HG03108 (cell line): ENCODE results near the gene OSGEP.
"Not testable (repeated sequence)": the region's sequence is repeated elsewhere in the genome, so short reads cannot be mapped to it uniquely, and the experiment has no call there.

Experiments used
- ATAC-seq: cut with Tn5 transposase; IDR thresholded peaks from one replicate; pipeline ENCODE4 v1.9.1; 2021; ENCODE audit warnings: moderate library complexity; ENCODE audit not compliant: unreplicated experiment

The OSGEP gene

GRCh38 chr14:20469890-20470602 lies 15.4 kb upstream of the OSGEP start:
- peak; percentile 27 for ATAC-seq

DNA sequence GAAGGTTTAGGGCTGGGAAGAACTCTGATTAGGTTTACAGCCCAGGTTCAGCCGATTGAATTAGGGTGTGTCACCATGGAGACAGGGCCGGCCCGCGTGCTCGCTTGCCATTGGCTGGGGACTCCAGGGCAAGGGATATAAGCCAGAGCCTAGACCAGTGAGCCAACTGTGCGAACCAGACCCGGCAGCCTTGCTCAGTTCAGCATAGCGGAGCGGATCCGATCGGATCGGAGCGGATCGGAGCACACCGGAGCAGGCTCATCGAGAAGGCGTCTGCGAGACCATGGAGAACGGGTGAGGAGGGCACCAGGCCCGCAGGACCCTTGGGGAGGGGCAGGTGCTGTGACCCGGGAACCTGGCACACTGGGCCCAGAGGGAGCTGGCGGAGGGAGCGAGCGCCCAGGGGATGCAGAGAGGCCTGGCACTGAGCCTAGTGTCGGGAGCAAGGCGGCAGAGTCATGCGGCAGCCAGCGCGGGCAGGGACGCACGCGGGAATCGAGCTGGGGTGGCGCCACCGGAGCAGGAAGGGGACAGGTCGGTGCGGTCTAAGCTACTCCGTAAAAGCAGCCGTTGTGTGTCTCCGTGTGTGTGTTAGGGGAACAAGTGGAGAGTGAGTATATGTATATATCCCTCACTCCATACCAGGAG lies 14.8 kb upstream of the OSGEP start, which contains the start of gene PNP:
PNP (plus strand) TSS at position 165 of the 648 bp plus-strand sequence; CDS start at position 284, 119 bp downstream.
- ATAC-seq, result peak; percentile 92

GRCh38 chr14:20468764-20469241 lies 14.2 kb upstream of the OSGEP start:
- ATAC-seq, result no peak

DNA sequence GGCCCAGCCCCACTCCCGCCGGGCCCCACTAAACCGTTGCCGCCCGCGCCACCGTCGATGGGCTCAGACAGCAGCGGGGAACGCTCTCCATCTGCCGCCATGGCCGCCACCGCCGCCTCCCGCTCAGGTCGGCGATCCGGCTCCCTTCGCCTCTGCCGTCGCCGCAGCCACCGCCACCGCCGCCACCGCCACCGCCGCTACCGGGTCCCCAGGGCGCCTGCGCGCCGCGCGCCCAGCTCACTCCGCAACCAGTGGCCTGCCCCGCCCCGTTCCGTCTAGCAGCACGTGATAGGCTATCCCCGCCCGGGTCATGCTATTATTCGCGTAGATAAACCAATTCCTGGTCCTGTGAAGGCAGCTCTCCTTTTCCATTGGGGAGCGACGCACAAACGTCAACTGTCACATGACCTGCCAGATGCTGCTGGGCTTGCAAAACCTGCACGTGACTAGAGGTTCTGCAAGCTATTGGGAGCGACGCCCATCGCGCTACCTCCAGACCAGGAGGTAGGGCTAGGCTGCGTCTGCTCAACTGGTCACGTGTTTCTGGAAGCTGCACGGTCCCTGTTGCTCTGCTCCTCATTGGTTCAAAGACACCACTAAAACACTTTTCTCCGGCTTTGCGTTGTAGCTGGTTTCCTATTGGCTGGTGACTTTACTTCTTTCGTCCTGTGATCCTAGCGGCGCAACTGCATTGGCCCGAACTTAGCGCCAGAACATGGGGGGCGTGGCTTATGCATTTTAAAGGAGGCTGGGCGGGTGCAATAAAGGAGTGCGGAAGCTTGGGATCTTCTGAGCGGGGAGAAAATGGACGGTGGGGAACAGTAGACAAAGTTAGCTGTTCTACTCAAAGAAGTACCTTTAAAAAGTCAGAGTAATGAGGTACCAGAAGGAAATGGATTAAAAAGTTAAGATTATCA lies 6.9 kb upstream of the OSGEP start, which contains the start of gene PIP4P1:
PIP4P1 (minus strand) TSS at position 210 of the 917 bp plus-strand sequence; CDS start at position 101, 109 bp downstream.
- ATAC-seq, result peak; percentile 94

GRCh38 chr14:20460458-20461224 lies 6.0 kb upstream of the OSGEP start:
- no peak for ATAC-seq

GRCh38 chr14:20458031-20458789 lies 3.6 kb upstream of the OSGEP start:
- ATAC-seq, result no peak

DNA sequence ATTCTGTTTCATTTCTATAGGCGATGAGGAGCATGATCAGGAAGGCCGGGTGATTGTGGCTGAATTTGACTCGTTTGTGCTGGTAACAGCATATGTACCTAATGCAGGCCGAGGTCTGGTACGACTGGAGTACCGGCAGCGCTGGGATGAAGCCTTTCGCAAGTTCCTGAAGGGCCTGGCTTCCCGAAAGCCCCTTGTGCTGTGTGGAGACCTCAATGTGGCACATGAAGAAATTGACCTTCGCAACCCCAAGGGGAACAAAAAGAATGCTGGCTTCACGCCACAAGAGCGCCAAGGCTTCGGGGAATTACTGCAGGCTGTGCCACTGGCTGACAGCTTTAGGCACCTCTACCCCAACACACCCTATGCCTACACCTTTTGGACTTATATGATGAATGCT lies 2.4 kb upstream of the OSGEP start:
- no peak for ATAC-seq

DNA sequence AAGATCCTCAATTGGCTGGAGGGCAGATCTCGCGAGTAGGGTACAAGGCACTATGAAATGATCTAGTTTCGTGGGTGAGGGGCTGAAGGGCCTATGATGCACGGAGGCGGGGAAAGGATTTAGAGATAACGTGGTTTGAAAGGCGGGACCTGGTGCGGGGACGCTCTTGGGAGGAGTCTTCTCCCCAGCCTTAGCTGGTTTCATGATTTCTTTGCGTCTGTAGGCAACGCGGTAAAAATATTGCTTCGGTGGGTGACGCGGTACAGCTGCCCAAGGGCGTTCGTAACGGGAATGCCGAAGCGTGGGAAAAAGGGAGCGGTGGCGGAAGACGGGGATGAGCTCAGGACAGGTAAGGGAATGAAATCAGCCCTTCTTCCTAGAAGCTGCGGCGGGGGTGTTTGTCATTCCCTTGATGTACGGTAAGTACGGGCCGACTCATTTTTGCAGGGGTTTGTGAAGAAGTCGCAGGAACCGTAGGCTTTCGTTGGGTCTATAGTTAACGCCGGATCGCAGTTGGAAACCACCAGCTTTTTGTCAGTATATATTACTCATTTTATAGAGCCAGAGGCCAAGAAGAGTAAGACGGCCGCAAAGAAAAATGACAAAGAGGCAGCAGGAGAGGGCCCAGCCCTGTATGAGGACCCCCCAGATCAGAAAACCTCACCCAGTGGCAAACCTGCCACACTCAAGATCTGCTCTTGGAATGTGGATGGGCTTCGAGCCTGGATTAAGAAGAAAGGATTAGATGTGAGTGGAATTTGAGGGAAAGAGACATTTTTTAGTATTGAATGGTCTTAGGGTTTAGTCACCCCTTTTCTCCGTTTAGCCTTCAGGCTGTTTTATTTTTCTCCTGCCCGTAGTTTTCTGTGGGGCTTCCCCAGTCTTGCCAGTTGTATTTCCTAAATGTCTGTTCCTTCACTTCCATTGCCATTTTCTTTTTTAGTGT lies 1.0 kb upstream of the OSGEP start:
- ATAC-seq, result peak; percentile 22

GRCh38 chr14:20452831-20453230 lies 1.8 kb downstream of the OSGEP start:
- ATAC-seq, result not testable (repeated sequence)

- ATAC-seq, result no peak
These were observed 7.7 kb downstream of the OSGEP start for GRCh38 chr14:20446889-20447288.

DNA sequence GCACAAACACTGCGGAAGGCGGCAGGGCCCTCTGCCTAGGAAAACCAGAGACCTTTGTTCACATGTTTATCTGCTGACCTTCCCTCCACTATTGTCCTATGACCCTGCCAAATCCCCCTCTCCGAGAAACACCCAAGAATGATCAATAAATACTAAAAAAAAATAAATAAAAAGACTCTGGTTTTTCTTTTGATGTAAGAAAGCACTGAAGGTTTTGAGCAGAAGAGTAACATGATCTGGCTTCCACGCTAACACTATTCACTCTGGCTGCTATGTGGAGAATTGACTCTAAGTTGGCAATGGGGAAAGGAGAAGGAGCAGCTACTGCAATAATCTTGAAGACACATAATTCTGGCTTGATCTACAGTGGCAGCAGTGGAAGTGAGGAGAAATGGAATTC lies 11.0 kb downstream of the OSGEP start:
- not testable (repeated sequence) for ATAC-seq

GRCh38 chr14:20441461-20441860 lies 13.2 kb downstream of the OSGEP start:
- ATAC-seq, result no peak

- no peak for ATAC-seq
These were observed 13.7 kb downstream of the OSGEP start for GRCh38 chr14:20440882-20441281.

DNA sequence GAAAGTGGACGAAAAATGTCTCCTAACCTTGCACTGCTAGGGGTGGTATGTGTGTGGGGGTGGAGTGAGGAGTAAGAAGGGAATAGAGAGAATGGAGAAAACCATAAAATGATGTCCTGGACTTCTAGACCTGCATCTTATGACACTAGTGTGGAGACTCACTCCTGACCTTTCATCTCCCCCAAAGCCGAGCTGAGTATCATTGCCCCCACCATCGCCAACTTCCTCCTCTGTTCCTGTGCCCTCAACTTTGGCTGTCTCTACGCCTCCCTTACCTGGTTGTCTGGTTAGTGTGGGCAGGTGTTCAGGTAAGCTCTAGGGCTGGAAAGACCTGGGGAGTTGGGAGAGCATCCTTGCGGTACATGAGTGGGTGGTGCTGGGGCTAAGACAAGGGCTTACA lies 14.1 kb downstream of the OSGEP start:
- no peak for ATAC-seq

- no peak for ATAC-seq
These were observed 15.9 kb downstream of the OSGEP start for GRCh38 chr14:20438664-20439063.

DNA sequence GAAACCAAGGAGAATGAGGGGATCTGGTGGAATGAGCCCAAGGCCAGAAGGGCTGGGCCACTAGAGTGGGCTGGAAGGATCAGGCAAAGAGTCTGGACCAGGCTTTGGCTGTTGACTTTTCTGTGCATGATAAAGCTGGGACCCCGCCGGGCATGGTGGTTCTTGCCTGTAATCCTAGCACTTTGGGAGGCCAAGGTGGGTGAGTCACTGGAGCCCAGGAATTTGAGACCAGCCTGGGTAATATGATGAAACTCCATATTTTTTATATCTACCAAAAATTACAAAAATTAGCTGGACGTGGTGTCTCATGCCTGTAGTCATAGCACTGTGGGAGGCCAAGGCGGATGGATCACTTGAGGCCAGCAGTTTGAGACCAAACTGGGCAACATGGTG lies 18.3 kb downstream of the OSGEP start:
- no peak for ATAC-seq

- no peak for ATAC-seq
These were observed 18.8 kb downstream of the OSGEP start, which contains the start of gene KLHL33 for GRCh38 chr14:20435582-20436362. Gene KLHL33, minus strand, starts transcription at chr14:20436166. Its CDS starts 355 bp downstream, at chr14:20435811.
